Measurements from ENCODE around the gene GRIA4.

Gene GRIA4

GRCh38 chr11:105907319-105907718, 297.4 kb downstream of the GRIA4 start:
- no peak overlapping the region for H3K18ac ChIP-seq (ENCODE audit: low read length)
- H3K56ac ChIP-seq (ENCODE audit: low read length) = no peak overlapping the region
- H3K27ac ChIP-seq (ENCODE audit: low read depth, low read length) = no peak overlapping the region
- DNase-seq = no peak
- no peak overlapping the region for H3K23ac ChIP-seq (ENCODE audit: low read length)
- WGBS (ENCODE audit: extremely low coverage, insufficient coverage, low lambda C conversion rate) = no CpG with 5 or more reads among the region's 2 CpGs
- H3K4me1 ChIP-seq (ENCODE audit: control insufficient read depth, low read depth, low read length) = no peaks in the 10 kb centered on the region
- no peak overlapping the region for H3K4me3 ChIP-seq (ENCODE audit: low read length)
- H3K79me1 ChIP-seq (ENCODE audit: low read length) = no peaks in the 10 kb centered on the region
- H2AK5ac ChIP-seq (ENCODE audit: low read length) = no peak overlapping the region
- no peak overlapping the region for H3K4me2 ChIP-seq (ENCODE audit: low read length)
- no peak overlapping the region for H2BK5ac ChIP-seq (ENCODE audit: low read length)
- H4K5ac ChIP-seq (ENCODE audit: low read length) = no peak overlapping the region
- no peaks in the 10 kb centered on the region for H3K79me2 ChIP-seq (ENCODE audit: control insufficient read depth, insufficient read depth, low read length)
- no peaks in the 10 kb centered on the region for H3K36me3 ChIP-seq (ENCODE audit: control insufficient read depth, insufficient read depth, low read length)
- no peaks in the 10 kb centered on the region for H3K27me3 ChIP-seq (ENCODE audit: insufficient read depth, low read length, poor library complexity)
- no peak overlapping the region for H2BK15ac ChIP-seq (replicated peaks; ENCODE audit: low read depth)
- H3K9ac ChIP-seq (ENCODE audit: low read length) = no peak overlapping the region
- no peak overlapping the region for H3K4ac ChIP-seq (ENCODE audit: low read depth, low read length)
- no peak overlapping the region for H4K8ac ChIP-seq (ENCODE audit: low read depth, low read length)
- no peak overlapping the region for H2BK120ac ChIP-seq (ENCODE audit: low read depth, low read length)

DNA sequence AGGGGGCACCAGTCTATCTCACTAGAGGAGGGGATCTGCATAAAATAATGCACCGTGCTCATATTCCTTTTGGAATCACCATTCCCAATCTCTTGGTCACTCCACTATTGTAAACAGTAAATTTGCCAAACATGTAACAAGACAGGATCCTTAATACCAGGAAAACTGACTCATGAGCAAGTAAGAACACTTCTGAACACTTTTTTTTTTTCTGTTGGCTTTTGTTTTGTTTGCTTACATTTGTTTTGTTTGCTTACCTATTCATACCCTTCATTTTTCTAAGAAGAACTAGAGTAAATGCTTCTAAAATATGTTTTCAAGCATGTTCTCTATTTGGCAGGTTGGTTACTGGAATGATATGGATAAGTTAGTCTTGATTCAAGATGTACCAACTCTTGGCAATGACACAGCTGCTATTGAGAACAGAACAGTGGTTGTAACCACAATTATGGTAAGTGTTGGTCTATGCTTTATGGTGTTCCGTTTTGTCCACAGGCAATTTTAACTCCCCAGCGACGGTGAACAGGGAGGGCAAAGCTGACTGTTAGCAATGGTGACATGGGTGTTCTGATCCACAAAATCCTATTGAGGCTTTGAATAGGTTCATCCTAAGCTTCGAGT, 300.3 kb downstream of the GRIA4 start:
- Histone ChIP-seq H3K23ac (ENCODE audit: low read length) (no peak overlapping the region), H3K4me3 (ENCODE audit: low read length) (no peak overlapping the region), H2BK120ac (ENCODE audit: low read depth, low read length) (no peak overlapping the region), H3K79me1 (ENCODE audit: low read length) (no peaks in the 10 kb centered on the region), H4K5ac (ENCODE audit: low read length) (no peak overlapping the region), H3K36me3 (ENCODE audit: control insufficient read depth, insufficient read depth, low read length) (no peaks in the 10 kb centered on the region), H3K4me1 (ENCODE audit: control insufficient read depth, low read depth, low read length) (no peaks in the 10 kb centered on the region), H3K4me2 (ENCODE audit: low read length) (no peak overlapping the region), H2AK5ac (ENCODE audit: low read length) (no peak overlapping the region), H3K18ac (ENCODE audit: low read length) (no peak overlapping the region), H3K27ac (ENCODE audit: low read depth, low read length) (no peak overlapping the region), H2BK5ac (ENCODE audit: low read length) (no peak overlapping the region), H3K27me3 (ENCODE audit: insufficient read depth, low read length, poor library complexity) (no peaks in the 10 kb centered on the region), H3K56ac (ENCODE audit: low read length) (no peak overlapping the region), H3K9ac (ENCODE audit: low read length) (no peak overlapping the region), H3K79me2 (ENCODE audit: control insufficient read depth, insufficient read depth, low read length) (no peaks in the 10 kb centered on the region), H3K4ac (ENCODE audit: low read depth, low read length) (no peak overlapping the region), H2BK15ac (replicated peaks; ENCODE audit: low read depth) (no peak overlapping the region), H4K8ac (ENCODE audit: low read depth, low read length) (no peak overlapping the region)
- no CpG with 5 or more reads among the region's 5 CpGs for WGBS (ENCODE audit: extremely low coverage, insufficient coverage, low lambda C conversion rate)
- DNase-seq = no peak

DNA sequence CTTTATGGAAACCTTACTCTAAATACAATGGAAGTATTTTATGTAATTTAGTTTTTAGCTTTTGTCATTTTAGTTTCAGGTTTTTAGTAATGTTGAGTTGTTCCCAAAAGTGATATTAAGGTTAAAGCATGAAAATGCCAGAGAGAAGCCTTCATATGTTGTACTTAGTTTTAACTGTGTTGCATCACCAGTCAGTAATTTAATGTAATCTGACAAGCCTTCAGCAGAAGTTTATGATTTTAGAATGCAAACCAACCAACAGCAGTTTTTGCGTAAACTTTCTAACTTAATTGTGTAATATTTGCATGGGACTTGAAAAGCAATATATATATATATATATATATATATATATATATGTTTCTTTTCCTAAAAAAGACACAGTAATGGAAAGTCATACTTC, 301.6 kb downstream of the GRIA4 start:
- Histone ChIP-seq H3K4me3 (ENCODE audit: low read length) (no peak overlapping the region), H2AK5ac (ENCODE audit: low read length) (no peak overlapping the region), H3K4ac (ENCODE audit: low read depth, low read length) (no peak overlapping the region), H4K8ac (ENCODE audit: low read depth, low read length) (no peak overlapping the region), H3K36me3 (ENCODE audit: control insufficient read depth, insufficient read depth, low read length) (no peaks in the 10 kb centered on the region), H4K5ac (ENCODE audit: low read length) (no peak overlapping the region), H3K9ac (ENCODE audit: low read length) (no peak overlapping the region), H2BK15ac (replicated peaks; ENCODE audit: low read depth) (no peak overlapping the region), H3K56ac (ENCODE audit: low read length) (no peak overlapping the region), H3K4me1 (ENCODE audit: control insufficient read depth, low read depth, low read length) (no peaks in the 10 kb centered on the region), H3K18ac (ENCODE audit: low read length) (no peak overlapping the region), H3K4me2 (ENCODE audit: low read length) (no peak overlapping the region), H3K27ac (ENCODE audit: low read depth, low read length) (no peak overlapping the region), H3K79me2 (ENCODE audit: control insufficient read depth, insufficient read depth, low read length) (no peaks in the 10 kb centered on the region), H3K23ac (ENCODE audit: low read length) (no peak overlapping the region), H2BK5ac (ENCODE audit: low read length) (no peak overlapping the region), H3K79me1 (ENCODE audit: low read length) (no peaks in the 10 kb centered on the region), H2BK120ac (ENCODE audit: low read depth, low read length) (no peak overlapping the region), H3K27me3 (ENCODE audit: insufficient read depth, low read length, poor library complexity) (no peaks in the 10 kb centered on the region)
- no peak for DNase-seq
- WGBS (ENCODE audit: extremely low coverage, insufficient coverage, low lambda C conversion rate) = no CpG with 5 or more reads among the region's 1 CpG

DNA sequence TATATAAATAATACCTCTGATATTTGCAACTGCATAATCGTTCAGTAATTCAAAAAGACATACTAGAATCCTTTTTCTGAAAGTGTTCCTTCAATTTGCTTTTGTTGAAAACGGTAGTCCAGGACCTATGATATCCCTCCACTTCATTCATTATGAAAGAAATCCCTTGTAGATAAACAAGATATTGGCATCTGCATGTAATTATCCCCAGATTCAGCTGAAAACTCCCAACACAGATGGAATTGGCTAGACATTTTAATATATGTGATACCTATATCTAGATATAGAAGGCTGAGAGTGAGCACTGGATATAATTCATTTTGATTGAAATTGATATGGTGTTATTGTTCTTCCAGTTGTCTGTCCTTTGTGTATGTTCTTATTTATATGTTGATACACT, 302.8 kb downstream of the GRIA4 start:
- Histone ChIP-seq H3K27ac (ENCODE audit: low read depth, low read length) (no peak overlapping the region), H2BK120ac (ENCODE audit: low read depth, low read length) (no peak overlapping the region), H3K79me2 (ENCODE audit: control insufficient read depth, insufficient read depth, low read length) (no peaks in the 10 kb centered on the region), H3K4me1 (ENCODE audit: control insufficient read depth, low read depth, low read length) (no peaks in the 10 kb centered on the region), H4K8ac (ENCODE audit: low read depth, low read length) (no peak overlapping the region), H2BK5ac (ENCODE audit: low read length) (no peak overlapping the region), H3K36me3 (ENCODE audit: control insufficient read depth, insufficient read depth, low read length) (no peaks in the 10 kb centered on the region), H3K4ac (ENCODE audit: low read depth, low read length) (no peak overlapping the region), H3K23ac (ENCODE audit: low read length) (no peak overlapping the region), H2BK15ac (replicated peaks; ENCODE audit: low read depth) (no peak overlapping the region), H2AK5ac (ENCODE audit: low read length) (no peak overlapping the region), H3K18ac (ENCODE audit: low read length) (no peak overlapping the region), H3K4me3 (ENCODE audit: low read length) (no peak overlapping the region), H3K4me2 (ENCODE audit: low read length) (no peak overlapping the region), H3K9ac (ENCODE audit: low read length) (no peak overlapping the region), H3K79me1 (ENCODE audit: low read length) (no peaks in the 10 kb centered on the region), H3K56ac (ENCODE audit: low read length) (no peak overlapping the region), H3K27me3 (ENCODE audit: insufficient read depth, low read length, poor library complexity) (no peaks in the 10 kb centered on the region), H4K5ac (ENCODE audit: low read length) (no peak overlapping the region)
- no peak for DNase-seq
- WGBS (ENCODE audit: extremely low coverage, insufficient coverage, low lambda C conversion rate) = no CpG with 5 or more reads among the region's 2 CpGs

- Histone ChIP-seq H3K27me3 (ENCODE audit: insufficient read depth, low read length, poor library complexity) (no peaks in the 10 kb centered on the region), H2BK120ac (ENCODE audit: low read depth, low read length) (no peak overlapping the region), H3K4me1 (ENCODE audit: control insufficient read depth, low read depth, low read length) (no peaks in the 10 kb centered on the region), H3K4me3 (ENCODE audit: low read length) (no peak overlapping the region), H3K18ac (ENCODE audit: low read length) (no peak overlapping the region), H3K79me1 (ENCODE audit: low read length) (no peaks in the 10 kb centered on the region), H3K4me2 (ENCODE audit: low read length) (no peak overlapping the region), H3K36me3 (ENCODE audit: control insufficient read depth, insufficient read depth, low read length) (no peaks in the 10 kb centered on the region), H3K56ac (ENCODE audit: low read length) (no peak overlapping the region), H3K9ac (ENCODE audit: low read length) (no peak overlapping the region), H2BK5ac (ENCODE audit: low read length) (no peak overlapping the region), H2BK15ac (replicated peaks; ENCODE audit: low read depth) (no peak overlapping the region), H3K4ac (ENCODE audit: low read depth, low read length) (no peak overlapping the region), H3K79me2 (ENCODE audit: control insufficient read depth, insufficient read depth, low read length) (no peaks in the 10 kb centered on the region), H3K27ac (ENCODE audit: low read depth, low read length) (no peak overlapping the region), H4K5ac (ENCODE audit: low read length) (no peak overlapping the region), H2AK5ac (ENCODE audit: low read length) (no peak overlapping the region), H3K23ac (ENCODE audit: low read length) (no peak overlapping the region), H4K8ac (ENCODE audit: low read depth, low read length) (no peak overlapping the region)
- DNase-seq = peak; percentile 59
- WGBS (ENCODE audit: extremely low coverage, insufficient coverage, low lambda C conversion rate) = no CpG with 5 or more reads among the region's 4 CpGs
These were observed 305.1 kb downstream of the GRIA4 start for GRCh38 chr11:105915021-105915420.

- Histone ChIP-seq H3K79me2 (ENCODE audit: control insufficient read depth, insufficient read depth, low read length) (no peaks in the 10 kb centered on the region), H4K5ac (ENCODE audit: low read length) (no peak overlapping the region), H3K4me1 (ENCODE audit: control insufficient read depth, low read depth, low read length) (no peaks in the 10 kb centered on the region), H4K8ac (ENCODE audit: low read depth, low read length) (no peak overlapping the region), H2BK5ac (ENCODE audit: low read length) (no peak overlapping the region), H3K27ac (ENCODE audit: low read depth, low read length) (no peak overlapping the region), H3K4me3 (ENCODE audit: low read length) (no peak overlapping the region), H3K36me3 (ENCODE audit: control insufficient read depth, insufficient read depth, low read length) (no peaks in the 10 kb centered on the region), H3K79me1 (ENCODE audit: low read length) (no peaks in the 10 kb centered on the region), H3K27me3 (ENCODE audit: insufficient read depth, low read length, poor library complexity) (no peaks in the 10 kb centered on the region), H3K18ac (ENCODE audit: low read length) (no peak overlapping the region), H2AK5ac (ENCODE audit: low read length) (no peak overlapping the region), H3K56ac (ENCODE audit: low read length) (no peak overlapping the region), H3K4ac (ENCODE audit: low read depth, low read length) (no peak overlapping the region), H3K4me2 (ENCODE audit: low read length) (no peak overlapping the region), H3K9ac (ENCODE audit: low read length) (no peak overlapping the region), H3K23ac (ENCODE audit: low read length) (no peak overlapping the region), H2BK120ac (ENCODE audit: low read depth, low read length) (no peak overlapping the region), H2BK15ac (replicated peaks; ENCODE audit: low read depth) (no peak overlapping the region)
- no peak for DNase-seq
- no CpG with 5 or more reads among the region's 1 CpG for WGBS (ENCODE audit: extremely low coverage, insufficient coverage, low lambda C conversion rate)
These were observed 308.2 kb downstream of the GRIA4 start for GRCh38 chr11:105918039-105918438.

Data from mesendoderm (in vitro differentiated cells).